ENCODE results near the gene AIFM2. TPM values are rescaled to one million over a fixed set of nuclear protein-coding genes. Genes with fewer than 3 reads are reported as not detected.

Gene AIFM2
- polyA plus RNA-seq, 1 experiment, result 9.1 TPM

DNA sequence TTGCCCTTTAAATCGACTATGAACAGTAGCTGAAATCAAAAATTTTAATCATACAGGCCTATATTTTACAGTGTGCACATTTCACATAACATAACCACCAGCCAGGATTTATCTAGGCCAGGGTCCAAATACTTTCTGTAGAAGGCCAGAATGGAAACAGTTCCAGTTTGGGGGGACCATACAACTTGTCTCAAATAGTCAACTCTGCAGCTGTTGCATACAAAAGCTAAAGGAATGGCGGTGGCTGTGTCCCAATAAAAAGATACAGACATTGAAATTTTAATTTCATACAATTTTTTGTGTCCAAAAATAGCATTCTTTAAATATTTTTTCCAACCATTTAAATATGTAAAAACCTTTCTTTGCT, 14.6 kb upstream of the AIFM2 start:
- peak overlapping the region; percentile 25; the same call in 1 of the 2 replicates for H3K4me3 ChIP-seq (ENCODE audit: low read depth, low read length)
- TF ChIP-seq, protein P1, sequence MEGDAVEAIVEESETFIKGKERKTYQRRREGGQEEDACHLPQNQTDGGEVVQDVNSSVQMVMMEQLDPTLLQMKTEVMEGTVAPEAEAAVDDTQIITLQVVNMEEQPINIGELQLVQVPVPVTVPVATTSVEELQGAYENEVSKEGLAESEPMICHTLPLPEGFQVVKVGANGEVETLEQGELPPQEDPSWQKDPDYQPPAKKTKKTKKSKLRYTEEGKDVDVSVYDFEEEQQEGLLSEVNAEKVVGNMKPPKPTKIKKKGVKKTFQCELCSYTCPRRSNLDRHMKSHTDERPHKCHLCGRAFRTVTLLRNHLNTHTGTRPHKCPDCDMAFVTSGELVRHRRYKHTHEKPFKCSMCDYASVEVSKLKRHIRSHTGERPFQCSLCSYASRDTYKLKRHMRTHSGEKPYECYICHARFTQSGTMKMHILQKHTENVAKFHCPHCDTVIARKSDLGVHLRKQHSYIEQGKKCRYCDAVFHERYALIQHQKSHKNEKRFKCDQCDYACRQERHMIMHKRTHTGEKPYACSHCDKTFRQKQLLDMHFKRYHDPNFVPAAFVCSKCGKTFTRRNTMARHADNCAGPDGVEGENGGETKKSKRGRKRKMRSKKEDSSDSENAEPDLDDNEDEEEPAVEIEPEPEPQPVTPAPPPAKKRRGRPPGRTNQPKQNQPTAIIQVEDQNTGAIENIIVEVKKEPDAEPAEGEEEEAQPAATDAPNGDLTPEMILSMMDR (IDR thresholded peaks at IDR 0.05; ENCODE audit: low read depth, low read length), result no peak
- no peaks in the 10 kb centered on the region for H3K9me3 ChIP-seq (ENCODE audit: control insufficient read depth, insufficient read depth, low read length)
- ChIA-PET CTCF (interaction anchor here (0.6 to 3.8 kb wide), 27 partner anchors 8 to 360 kb away, joined by 3 to 54 read pairs (median 6); partner anchors contain the start of genes EIF4EBP2 and SAR1A), POLR2A (interaction anchor here (1.8 to 2.2 kb wide), 4 partner anchors 23 to 258 kb away, joined by 6 to 28 read pairs (median 14); partner anchors contain the start of gene SAR1A)
- H3K27ac ChIP-seq (ENCODE audit: low read depth, low read length), result peak overlapping the region; percentile 95
- H3K27me3 ChIP-seq (ENCODE audit: control insufficient read depth, insufficient read depth, low read length), result no peaks in the 10 kb centered on the region
- no peak for DNase-seq (ENCODE audit: low read depth, low spot score)

DNA sequence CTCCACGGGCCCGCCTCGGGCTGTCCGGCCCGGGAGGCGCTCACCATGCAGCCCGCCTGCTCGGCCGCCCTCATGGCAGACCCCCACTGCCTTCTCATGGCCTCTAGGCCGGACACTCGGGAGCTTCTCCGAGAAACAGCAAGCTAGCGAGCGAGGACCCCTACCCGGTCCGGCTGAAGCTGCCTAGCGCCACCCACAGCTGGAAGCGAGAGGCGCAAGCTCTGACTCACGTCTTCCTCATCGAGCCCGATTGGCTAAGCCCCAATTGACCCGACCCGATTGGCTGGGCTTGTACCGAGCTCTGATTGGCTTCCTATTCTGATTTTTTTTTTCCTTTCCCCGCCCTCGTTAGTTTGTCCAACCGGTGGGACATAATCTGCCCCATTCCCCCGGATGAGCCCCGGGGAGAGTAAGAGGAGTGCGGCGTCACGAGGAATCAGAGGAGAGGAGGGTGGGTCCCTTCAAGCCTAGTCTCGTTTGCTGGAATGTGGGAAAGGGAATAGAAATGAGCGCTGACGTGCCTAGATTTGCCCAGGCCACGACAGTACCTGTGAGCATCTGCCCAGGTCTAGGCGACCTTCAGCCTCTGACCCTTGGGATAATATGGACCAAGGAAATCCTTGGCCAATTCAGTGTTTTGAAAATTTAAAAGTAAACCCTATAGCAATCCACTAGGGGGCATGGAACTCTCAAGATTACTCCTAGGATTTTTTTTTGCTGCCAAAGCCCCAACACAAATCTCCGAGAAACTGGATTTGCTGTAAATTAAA, 14.0 kb upstream of the AIFM2 start, which contains the start of gene TYSND1:
TYSND1 (minus strand) TSS at position 212 of the 770 bp plus-strand sequence; CDS start at position 98, 114 bp downstream.
- Histone ChIP-seq H3K27ac (ENCODE audit: low read depth, low read length) (peak within 1 kb of the TSS; percentile 95), H3K27me3 (ENCODE audit: control insufficient read depth, insufficient read depth, low read length) (no peaks in the 10 kb centered on the region), H3K9me3 (ENCODE audit: control insufficient read depth, insufficient read depth, low read length) (no peaks in the 10 kb centered on the region), H3K4me3 (ENCODE audit: low read depth, low read length) (peak within 1 kb of the TSS; percentile 68)
- peak; percentile 96 for DNase-seq (ENCODE audit: low read depth, low spot score)
- TF ChIP-seq, protein P1 (IDR thresholded peaks at IDR 0.05; ENCODE audit: low read depth, low read length), result peak; percentile 76
- POLR2A ChIA-PET, result interaction anchor here (0.6 to 2.2 kb wide), 14 partner anchors 10 to 259 kb away, joined by 3 to 28 read pairs (median 6); partner anchors contain the start of gene SAR1A
- CTCF ChIA-PET, result interaction anchor here (0.6 to 3.8 kb wide), 44 partner anchors 8 to 637 kb away, joined by 3 to 54 read pairs (median 4); partner anchors contain the start of genes EIF4EBP2 and SAR1A

DNA sequence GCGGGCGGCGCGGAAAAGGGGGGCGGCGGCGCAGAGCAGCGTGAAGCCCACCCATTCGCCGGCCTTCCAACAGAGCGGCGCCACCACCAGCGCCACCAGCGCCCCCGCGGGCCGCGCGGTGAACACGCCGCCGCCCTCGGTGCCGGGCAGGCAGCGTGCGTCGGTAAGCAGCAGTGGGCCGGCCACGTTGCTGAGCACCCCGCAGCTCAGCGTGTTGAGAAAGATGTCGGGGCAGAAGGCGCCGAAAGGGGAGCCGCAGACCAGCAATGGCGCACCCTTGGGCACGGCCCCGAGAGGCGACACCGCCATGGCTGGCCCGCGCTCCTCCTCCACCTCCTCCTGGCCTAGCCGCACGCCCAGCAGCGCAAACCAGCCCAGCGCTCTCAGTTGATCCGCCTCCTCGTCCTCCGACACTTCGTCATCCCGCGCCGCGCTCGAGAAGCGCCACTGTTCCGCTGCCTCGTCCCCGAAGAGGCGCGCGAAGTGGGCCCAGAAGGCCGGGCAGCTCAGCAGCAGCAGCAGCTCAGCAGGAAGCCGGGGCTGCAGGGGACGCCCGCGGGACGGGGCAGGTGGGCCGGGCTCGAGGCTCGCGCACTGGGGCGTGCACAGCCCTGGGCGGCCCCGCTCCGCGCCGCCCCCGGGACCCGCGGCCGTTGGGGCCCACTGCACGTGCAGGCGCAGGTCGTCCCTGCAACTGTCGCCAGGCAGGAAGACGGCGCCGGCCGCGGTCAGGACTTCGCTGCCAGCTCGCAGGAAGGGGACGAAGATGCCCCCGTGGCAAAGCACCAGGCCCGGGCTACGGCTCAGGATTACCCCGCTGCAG, 13.3 kb upstream of the AIFM2 start:
- POLR2A ChIA-PET, result interaction anchor here (0.6 to 2.2 kb wide), 15 partner anchors 10 to 259 kb away, joined by 3 to 28 read pairs (median 6); partner anchors contain the start of gene SAR1A
- Histone ChIP-seq H3K4me3 (ENCODE audit: low read depth, low read length) (peak overlapping the region; percentile 68), H3K9me3 (ENCODE audit: control insufficient read depth, insufficient read depth, low read length) (no peaks in the 10 kb centered on the region), H3K27ac (ENCODE audit: low read depth, low read length) (peak overlapping the region; percentile 77), H3K27me3 (ENCODE audit: control insufficient read depth, insufficient read depth, low read length) (no peaks in the 10 kb centered on the region)
- no peak for DNase-seq (ENCODE audit: low read depth, low spot score)
- CTCF ChIA-PET, result interaction anchor here (0.6 to 3.8 kb wide), 39 partner anchors 8 to 359 kb away, joined by 3 to 54 read pairs (median 5); partner anchors contain the start of genes EIF4EBP2 and SAR1A
- TF ChIP-seq, protein P1 (IDR thresholded peaks at IDR 0.05; ENCODE audit: low read depth, low read length), result peak; percentile 38; the same call in 1 of the 2 replicates

DNA sequence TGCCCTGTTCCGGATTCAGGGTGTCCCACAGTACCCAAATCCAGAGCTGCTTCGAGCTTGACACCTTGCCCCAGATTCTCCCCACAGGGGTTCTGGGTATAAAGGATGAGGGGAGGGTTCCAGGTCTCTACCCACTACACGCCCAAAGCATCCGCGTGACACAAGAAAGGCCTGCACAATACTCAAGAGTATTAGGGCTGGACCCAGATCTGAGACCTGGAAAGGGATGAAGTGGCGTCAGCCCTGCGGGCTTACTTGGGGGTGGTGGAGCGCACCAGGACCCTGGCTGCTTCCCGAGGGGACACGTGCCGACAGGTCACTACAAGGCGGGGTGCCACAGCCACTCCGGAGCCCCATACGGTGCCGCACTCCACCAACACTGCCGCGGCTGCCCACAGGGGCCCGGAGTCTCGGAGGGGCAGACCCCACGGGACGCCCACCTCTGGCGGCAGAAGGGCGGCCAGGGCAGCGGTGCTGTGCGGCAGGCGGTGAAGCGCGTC, 12.6 kb upstream of the AIFM2 start:
- no peaks in the 10 kb centered on the region for H3K9me3 ChIP-seq (ENCODE audit: control insufficient read depth, insufficient read depth, low read length)
- H3K27ac ChIP-seq (ENCODE audit: low read depth, low read length), result peak overlapping the region; percentile 52
- DNase-seq (ENCODE audit: low read depth, low spot score), result no peak
- CTCF ChIA-PET, result interaction anchor here (0.6 to 3.8 kb wide), 12 partner anchors 9 to 1595 kb away, joined by 3 to 54 read pairs (median 4); partner anchors contain the start of gene SAR1A
- POLR2A ChIA-PET, result interaction anchor here (1.1 to 1.9 kb wide), 4 partner anchors 9 to 219 kb away, joined by 3 to 14 read pairs (median 6); partner anchors contain the start of gene SAR1A
- H3K4me3 ChIP-seq (ENCODE audit: low read depth, low read length), result peak overlapping the region; percentile 68
- no peaks in the 10 kb centered on the region for H3K27me3 ChIP-seq (ENCODE audit: control insufficient read depth, insufficient read depth, low read length)
- TF ChIP-seq, protein P1 (IDR thresholded peaks at IDR 0.05; ENCODE audit: low read depth, low read length), result no peak
